Common myeloid progenitor, CD34-positive (primary cell): ENCODE measurements around the gene CNTNAP5.

Experiments used
- CTCF ChIA-PET: fragments of 350-600 bp; sonication (Branson Sonifier 250); formaldehyde crosslinking; loops from one replicate; lab custom pipeline; 2021; ENCODE audit warnings: antibody characterized with exemption; lab: Charles Lee
- POLR2A ChIA-PET: fragments of 350-600 bp; sonication (Branson Sonifier 250); formaldehyde crosslinking; loops from one replicate; lab custom pipeline; 2021; ENCODE audit warnings: antibody characterized with exemption; lab: Charles Lee
- DNase-seq, 3 donors: peaks; one replicate each; pipeline versions ENCODE4 v3.0.0 to v3.0.0-alpha.2; 2013
- H3K27ac ChIP-seq, 2 experiments: 1 replicate in 1 of 2; 2 replicates in 1 of 2; pipeline ENCODE4 v1.7.0; 2013; ENCODE audit warnings: inconsistent platforms in 2 of 2, low read length in 2 of 2, mild to moderate bottlenecking in 2 of 2, low read depth in 1 of 2, moderate library complexity in 1 of 2; ENCODE audit not compliant: severe bottlenecking in 2 of 2, insufficient read depth in 1 of 2, poor library complexity in 1 of 2
- H3K27me3 ChIP-seq, 5 experiments: replicated peaks in 2 of 5; 1 replicate in 3 of 5; 2 replicates in 2 of 5; pipeline versions ENCODE4 v1.6.1 to v1.7.0; 2013; ENCODE audit warnings: low read length in 4 of 5, mild to moderate bottlenecking in 2 of 5, moderate library complexity in 2 of 5, inconsistent platforms in 1 of 5; ENCODE audit not compliant: insufficient read depth in 5 of 5, control insufficient read depth in 4 of 5
- H3K36me3 ChIP-seq, 4 experiments: 1 replicate in 2 of 4; 2 replicates in 2 of 4; pipeline versions ENCODE4 v1.6.1 to v1.7.0; 2013; ENCODE audit warnings: low read length in 3 of 4, control low read depth in 1 of 4, mild to moderate bottlenecking in 1 of 4; ENCODE audit not compliant: control insufficient read depth in 4 of 4, insufficient read depth in 4 of 4
- H3K4me1 ChIP-seq, 4 experiments: 1 replicate in 3 of 4; 2 replicates in 1 of 4; pipeline versions ENCODE4 v1.6.1 to v1.7.1; 2013; ENCODE audit warnings: low read length in 3 of 4, mild to moderate bottlenecking in 3 of 4, control low read depth in 1 of 4, inconsistent platforms in 1 of 4, moderate library complexity in 1 of 4; ENCODE audit not compliant: control insufficient read depth in 4 of 4, insufficient read depth in 4 of 4; ENCODE audit errors: control extremely low read depth in 1 of 4
- H3K4me3 ChIP-seq, 7 experiments: 1 replicate in 4 of 7; 2 replicates in 3 of 7; pipeline versions ENCODE4 v1.5.1 to v1.7.0; 2013; ENCODE audit warnings: mild to moderate bottlenecking in 7 of 7, low read length in 6 of 7, moderate library complexity in 6 of 7, inconsistent platforms in 2 of 7, low read depth in 2 of 7, control low read depth in 1 of 7; ENCODE audit not compliant: insufficient read depth in 4 of 7, control insufficient read depth in 1 of 7; ENCODE audit errors: extremely low read depth in 1 of 7
- H3K9me3 ChIP-seq, 5 experiments: 1 replicate in 4 of 5; 2 replicates in 1 of 5; pipeline versions ENCODE4 v1.6.1 to v1.7.1; 2013; ENCODE audit warnings: low read length in 4 of 5, mild to moderate bottlenecking in 2 of 5, inconsistent platforms in 1 of 5, low read depth in 1 of 5, moderate library complexity in 1 of 5; ENCODE audit not compliant: control insufficient read depth in 4 of 5, insufficient read depth in 2 of 5; ENCODE audit errors: control extremely low read depth in 1 of 5
- WGBS: methylation state at CpG from one replicate; pipeline ENCODE4 v1.1.5; 2013; ENCODE audit not compliant: insufficient coverage; 5-methylcytosine and 5-hydroxymethylcytosine counted together

Gene CNTNAP5

DNA sequence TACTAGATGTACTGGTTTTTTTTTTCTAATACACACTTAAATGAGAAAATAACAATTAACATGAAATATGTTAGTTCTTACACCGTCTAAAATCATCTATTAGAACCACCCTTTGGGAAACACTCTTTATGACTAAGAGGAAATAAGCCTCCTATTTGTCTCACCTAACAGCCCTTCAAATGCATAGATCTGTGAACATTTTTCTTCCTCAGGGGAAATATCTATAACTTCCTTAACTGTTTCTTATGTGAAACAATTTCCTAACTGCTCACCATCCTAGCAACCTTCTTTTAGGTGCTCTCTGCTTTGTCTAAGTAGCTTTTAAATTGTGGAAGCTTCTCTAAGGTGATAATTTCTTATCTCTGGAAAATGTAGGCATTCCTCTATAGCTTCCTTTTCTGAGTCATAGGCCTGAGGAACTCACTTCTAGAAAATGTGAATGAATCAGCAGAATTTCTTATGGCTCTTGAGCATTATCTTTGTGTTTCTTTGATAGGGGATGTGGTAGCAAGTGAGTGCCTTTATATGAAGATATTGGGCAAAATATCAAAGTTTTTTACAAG lies 56.1 kb downstream of the CNTNAP5 start:
- Histone ChIP-seq H3K9me3 (no peaks in the 10 kb centered on the region), H3K4me3 (no peak overlapping the region), H3K27me3 (no peaks in the 10 kb centered on the region), H3K27ac (no peak overlapping the region), H3K36me3 (no peaks in the 10 kb centered on the region), H3K4me1 (no peaks in the 10 kb centered on the region)
- WGBS, result 0% methylated on average over 1 of the region's 1 CpG
- DNase-seq, result peak; percentile 16 to 59 (median 30)
- CTCF ChIA-PET, result no interaction called here
- POLR2A ChIA-PET, result no interaction called here

DNA sequence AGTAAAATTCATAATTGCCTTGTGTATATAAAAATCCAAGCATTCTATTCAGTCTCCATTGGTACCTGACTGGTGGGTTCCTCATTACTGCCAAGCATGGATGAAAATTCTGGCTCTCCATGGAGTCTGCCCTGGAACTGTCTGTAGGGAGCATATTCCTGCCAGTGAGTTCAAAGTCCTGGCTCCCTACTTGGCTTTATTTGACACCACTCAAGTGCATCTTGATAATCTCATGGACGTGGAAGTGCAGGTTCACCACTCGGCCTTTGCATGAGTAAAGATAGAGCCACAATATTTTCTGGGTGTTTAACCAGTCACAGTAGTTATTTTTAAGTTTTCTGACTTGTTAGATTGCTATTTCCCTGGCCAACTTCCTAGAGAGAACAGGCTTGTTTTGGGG lies 63.5 kb downstream of the CNTNAP5 start:
- Histone ChIP-seq H3K9me3 (peaks cover 0 to 2% (median 0%) of the 10 kb centered on the region in 5 experiments), H3K27ac (no peak overlapping the region), H3K36me3 (no peaks in the 10 kb centered on the region), H3K4me1 (no peaks in the 10 kb centered on the region), H3K4me3 (no peak overlapping the region), H3K27me3 (no peaks in the 10 kb centered on the region)
- ChIA-PET POLR2A (no interaction called here), CTCF (no interaction called here)
- DNase-seq, result no peak
- WGBS, result 93% methylated on average over 2 of the region's 2 CpGs

DNA sequence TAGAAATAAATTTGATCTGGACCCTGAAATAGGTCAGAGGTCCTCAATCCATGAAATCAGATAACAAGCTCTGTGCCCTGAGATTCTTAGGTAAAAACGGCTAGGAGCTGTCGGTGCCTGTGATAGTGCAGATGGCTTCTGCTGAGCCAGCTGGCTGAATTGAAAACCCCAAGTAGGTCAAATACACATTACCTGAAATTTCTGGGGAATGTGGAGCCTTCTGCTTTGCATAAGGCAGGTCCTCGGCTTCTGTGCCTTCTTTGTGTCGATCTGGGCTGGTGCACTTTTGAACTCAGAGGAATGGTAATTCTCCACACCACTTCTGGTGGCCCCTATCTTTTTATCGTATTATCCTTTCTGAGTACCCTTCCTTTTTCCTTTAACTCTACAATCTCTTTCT lies 66.6 kb downstream of the CNTNAP5 start:
- ChIA-PET POLR2A (no interaction called here), CTCF (no interaction called here)
- Histone ChIP-seq H3K4me1 (no peaks in the 10 kb centered on the region), H3K36me3 (no peaks in the 10 kb centered on the region), H3K27ac (no peak overlapping the region), H3K9me3 (peaks cover 0 to 2% (median 0%) of the 10 kb centered on the region in 5 experiments), H3K27me3 (no peaks in the 10 kb centered on the region), H3K4me3 (no peak overlapping the region)
- WGBS, result 98% methylated on average over 4 of the region's 5 CpGs
- DNase-seq, result no peak

DNA sequence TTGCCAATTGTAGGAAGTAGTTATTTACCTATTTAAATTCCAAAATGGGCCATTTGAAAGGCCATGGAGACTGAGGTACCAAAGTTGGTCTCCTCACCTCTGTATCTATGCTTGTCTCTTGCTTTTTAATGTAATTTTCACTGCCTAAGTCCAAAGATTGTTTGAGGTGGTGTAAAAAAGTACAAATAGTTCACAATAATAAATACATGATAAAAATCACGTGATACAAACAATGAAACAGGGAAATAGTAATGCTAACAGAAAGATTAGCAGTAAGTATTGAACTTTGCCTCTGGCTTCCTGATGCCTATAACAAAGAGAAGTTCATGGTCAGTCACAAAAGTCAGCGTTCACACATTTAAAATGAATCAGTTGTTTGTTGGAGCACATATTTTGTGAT lies 67.6 kb downstream of the CNTNAP5 start:
- CTCF ChIA-PET, result no interaction called here

DNA sequence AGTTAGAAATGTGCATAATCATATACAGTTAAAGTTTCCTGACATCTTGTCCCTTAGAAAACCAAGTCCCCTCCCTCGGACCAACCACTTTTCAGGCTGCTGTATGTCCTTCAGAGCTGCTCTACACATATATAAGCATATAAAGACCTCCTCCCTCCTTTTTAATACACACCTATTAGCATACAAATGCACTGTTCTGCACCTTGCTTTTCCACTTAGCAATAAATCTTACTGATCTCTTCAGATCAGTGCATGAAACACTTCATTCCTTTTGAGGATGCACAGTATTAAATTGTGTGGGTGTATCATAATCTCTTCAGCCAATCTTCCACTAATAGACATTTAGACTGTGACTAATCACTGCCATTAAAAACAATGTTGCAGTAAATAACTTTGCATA lies 79.8 kb downstream of the CNTNAP5 start:
- H3K27ac ChIP-seq, result no peak overlapping the region
- POLR2A ChIA-PET, result interaction anchor here (0.6 kb wide), 1 partner anchor 711 kb away, joined by 3 read pairs; no protein-coding TSS in a partner anchor
- no peaks in the 10 kb centered on the region for H3K9me3 ChIP-seq
- H3K27me3 ChIP-seq, result peaks cover 0 to 4% (median 0%) of the 10 kb centered on the region in 5 experiments
- H3K4me1 ChIP-seq, result no peaks in the 10 kb centered on the region
- WGBS, result 92% methylated on average over 1 of the region's 1 CpG
- H3K4me3 ChIP-seq, result no peak overlapping the region
- no peaks in the 10 kb centered on the region for H3K36me3 ChIP-seq
- CTCF ChIA-PET, result no interaction called here
- no peak for DNase-seq

More for the DNA sequence above, 67.6 kb downstream of the CNTNAP5 start:
- Histone ChIP-seq H3K36me3 (no peaks in the 10 kb centered on the region), H3K27me3 (no peaks in the 10 kb centered on the region), H3K4me1 (no peaks in the 10 kb centered on the region), H3K9me3 (peaks cover 0 to 2% (median 0%) of the 10 kb centered on the region in 5 experiments), H3K4me3 (no peak overlapping the region), H3K27ac (no peak overlapping the region)
- POLR2A ChIA-PET, result no interaction called here
- WGBS, result 71% methylated on average over 1 of the region's 2 CpGs
- DNase-seq, result no peak

DNA sequence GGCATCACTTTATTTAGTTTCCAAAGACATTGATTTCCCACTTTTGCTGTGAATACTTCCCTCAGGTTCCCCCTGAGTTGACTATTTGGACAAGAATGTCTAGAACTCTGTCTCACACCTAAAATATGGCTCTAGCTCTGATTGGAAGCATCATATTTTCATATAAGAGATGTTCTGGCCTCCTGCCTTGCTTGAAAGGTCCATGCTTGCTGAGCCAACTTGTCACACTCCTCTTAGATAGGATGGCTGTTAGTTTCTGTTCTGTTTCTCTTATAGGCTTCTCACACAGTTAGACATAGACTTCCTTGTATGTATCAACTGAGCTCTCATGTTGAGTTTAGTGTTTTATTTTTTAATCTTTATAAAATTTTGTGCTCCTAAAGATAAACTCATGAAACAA lies 87.1 kb downstream of the CNTNAP5 start:
- CTCF ChIA-PET, result no interaction called here
- peaks cover 0 to 4% (median 0%) of the 10 kb centered on the region in 5 experiments for H3K27me3 ChIP-seq
- POLR2A ChIA-PET, result no interaction called here

DNA sequence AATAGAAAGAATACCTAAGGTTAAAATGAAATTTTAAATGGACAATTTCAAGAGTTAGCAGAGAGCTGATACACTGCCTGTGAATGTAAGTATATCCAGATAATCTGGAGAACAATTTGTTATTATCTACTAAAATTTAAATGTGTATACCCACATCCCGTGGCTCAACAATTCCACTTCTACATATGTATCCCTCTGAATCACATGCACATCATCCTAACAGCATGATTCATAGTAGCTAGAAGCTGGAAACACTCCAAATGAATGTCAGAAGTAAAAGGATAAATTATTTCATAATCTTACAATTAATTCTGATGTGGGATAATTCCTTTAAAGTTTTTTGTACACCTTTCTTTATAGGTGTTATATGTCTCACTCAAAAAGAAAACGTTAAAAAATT lies 87.9 kb downstream of the CNTNAP5 start:
- H3K4me3 ChIP-seq, result no peak overlapping the region
- H3K27ac ChIP-seq, result no peak overlapping the region
- H3K27me3 ChIP-seq, result peaks cover 0 to 4% (median 0%) of the 10 kb centered on the region in 5 experiments
- H3K9me3 ChIP-seq, result peaks cover 0 to 1% (median 0%) of the 10 kb centered on the region in 5 experiments
- no CpG with 5 or more reads among the region's 2 CpGs for WGBS
- H3K36me3 ChIP-seq, result no peaks in the 10 kb centered on the region
- POLR2A ChIA-PET, result no interaction called here
- no peak for DNase-seq
- CTCF ChIA-PET, result no interaction called here
- no peaks in the 10 kb centered on the region for H3K4me1 ChIP-seq

More for the DNA sequence above, 87.1 kb downstream of the CNTNAP5 start:
- no peak overlapping the region for H3K27ac ChIP-seq
- H3K4me3 ChIP-seq, result no peak overlapping the region
- H3K9me3 ChIP-seq, result peaks cover 0 to 1% (median 0%) of the 10 kb centered on the region in 5 experiments
- no peak for DNase-seq
- no peaks in the 10 kb centered on the region for H3K36me3 ChIP-seq
- no peaks in the 10 kb centered on the region for H3K4me1 ChIP-seq
